Neural crest cell (in vitro differentiated cells): ENCODE measurements around the gene HTR3D. TPM values are rescaled to one million over a fixed set of nuclear protein-coding genes. Genes with fewer than 3 reads are reported as not detected.
"Not testable (repeated sequence)": the region's sequence is repeated elsewhere in the genome, so short reads cannot be mapped to it uniquely, and the experiment has no call there.

Experiments used
- DNase-seq: peaks from one replicate; pipeline ENCODE4 v3.0.0; 2021; ENCODE audit warnings: low read depth, mixed read lengths, low spot score
- H3K27ac Mint-ChIP-seq: one replicate; pipeline ENCODE4 v1.8.0; 2021; ENCODE audit warnings: mild to moderate bottlenecking, mixed read lengths; ENCODE audit not compliant: unreplicated experiment
- H3K27me3 Mint-ChIP-seq: 2 replicates; pipeline ENCODE4 v1.8.0; 2021; ENCODE audit warnings: low read depth, mild to moderate bottlenecking, mixed read lengths
- H3K36me3 Mint-ChIP-seq: 2 replicates; pipeline ENCODE4 v1.8.0; 2021; ENCODE audit warnings: low read depth, mild to moderate bottlenecking, mixed read lengths
- H3K4me1 Mint-ChIP-seq: 2 replicates; pipeline ENCODE4 v1.8.0; 2021; ENCODE audit warnings: mixed read lengths
- H3K4me3 Mint-ChIP-seq: one replicate; pipeline ENCODE4 v1.8.0; 2021; ENCODE audit warnings: mild to moderate bottlenecking, mixed read lengths
- H3K9me3 Mint-ChIP-seq: 2 replicates; pipeline ENCODE4 v1.8.0; 2021; ENCODE audit warnings: mixed read lengths
- CTCF ChIP-seq: fragments of 200-600 bp; sonication (generic); conservative IDR thresholded peaks from 2 replicates; pipeline ENCODE4 v1.5.0; 2021; ENCODE audit warnings: antibody characterized with exemption, mild to moderate bottlenecking
- total RNA-seq: library from RNA; stranded (reverse); gene quantifications from 2 replicates; pipeline ENCODE4 v1.2.1, GENCODE V29; 2021

The HTR3D gene
- total RNA-seq, 1 donor from 2014 or later = not detected

DNA sequence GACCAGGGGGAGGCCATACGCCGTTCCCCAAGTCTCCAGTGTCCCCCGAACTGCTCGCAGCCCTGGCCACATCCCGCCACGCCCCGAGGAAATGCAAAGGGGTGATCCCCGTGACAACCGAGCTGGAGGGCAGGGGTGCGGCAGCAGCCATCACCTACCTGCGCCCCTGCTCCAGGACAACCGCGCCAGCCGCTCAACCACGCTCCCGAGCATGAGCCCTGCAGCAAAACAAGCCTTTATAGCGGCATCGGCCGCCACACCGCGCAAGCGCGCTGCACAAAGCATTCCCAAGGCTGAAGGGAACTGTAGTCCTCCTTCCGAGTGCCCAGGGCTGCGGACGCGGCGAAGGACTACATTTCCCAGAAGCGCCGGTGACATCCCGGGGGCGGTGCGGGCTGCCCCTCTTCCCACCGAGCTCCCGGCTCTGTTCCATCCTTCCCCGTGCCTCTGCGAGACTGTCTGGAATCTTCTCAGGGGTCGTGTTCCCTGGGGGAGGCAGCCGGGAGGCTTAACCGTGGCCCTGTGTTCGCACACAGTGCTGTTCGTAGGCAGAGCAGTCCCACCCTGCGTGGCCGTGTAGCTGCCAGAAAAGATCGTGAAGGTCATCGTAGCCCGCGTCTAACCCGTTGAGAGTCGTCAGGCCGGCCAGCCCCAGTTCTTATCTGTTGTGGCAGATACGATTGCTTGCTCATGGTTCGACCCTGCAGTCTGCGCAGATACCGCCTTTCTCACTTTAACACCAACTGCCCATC lies 13.7 kb upstream of the HTR3D start, which contains the start of gene ABCC5:
TSS of gene ABCC5 (minus strand) at position 213 of the 752 bp plus-strand sequence. CDS start 3,492 bp downstream, outside the sequence.
- Mint-ChIP-seq H3K27me3 (peaks cover 6% of the 10 kb centered on the region), H3K27ac (peak within 1 kb of the TSS; percentile 96), H3K4me3 (peak within 1 kb of the TSS; percentile 100), H3K4me1 (peaks cover 35% of the 10 kb centered on the region), H3K36me3 (no peaks in the 10 kb centered on the region), H3K9me3 (no peaks in the 10 kb centered on the region)
- TF ChIP-seq CTCF = peak; percentile 61
- DNase-seq = peak; percentile 84

GRCh38 chr3:184018424-184018973 lies 13.0 kb upstream of the HTR3D start:
- peak overlapping the region; percentile 100 for H3K4me3 Mint-ChIP-seq
- peaks cover 35% of the 10 kb centered on the region for H3K4me1 Mint-ChIP-seq
- H3K27me3 Mint-ChIP-seq = peaks cover 6% of the 10 kb centered on the region
- DNase-seq = no peak
- peak overlapping the region; percentile 62 for H3K27ac Mint-ChIP-seq
- no peaks in the 10 kb centered on the region for H3K9me3 Mint-ChIP-seq
- TF ChIP-seq CTCF = no peak
- H3K36me3 Mint-ChIP-seq = no peaks in the 10 kb centered on the region

DNA sequence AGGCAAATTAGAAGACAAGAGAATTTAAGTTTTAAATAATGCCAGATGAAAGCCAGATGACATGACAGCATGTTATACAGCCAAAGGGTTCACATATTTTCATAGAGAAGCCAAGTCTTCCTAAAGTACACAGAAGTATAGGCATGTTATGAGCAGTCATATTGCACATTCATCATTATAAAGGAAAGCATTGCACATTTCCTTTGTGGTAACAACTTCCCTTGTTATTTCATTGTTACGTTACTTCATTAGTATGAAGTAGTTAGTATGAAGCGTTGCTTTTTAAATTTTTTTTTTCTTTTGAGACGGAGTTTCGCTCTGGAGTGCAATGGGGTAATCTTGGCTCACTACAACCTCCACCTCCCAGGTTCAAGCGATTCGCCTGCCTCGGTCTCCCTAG lies 9.2 kb upstream of the HTR3D start:
- no peaks in the 10 kb centered on the region for H3K9me3 Mint-ChIP-seq
- DNase-seq = no peak
- no peak for TF ChIP-seq CTCF
- H3K27ac Mint-ChIP-seq = no peak overlapping the region
- no peak overlapping the region for H3K4me3 Mint-ChIP-seq
- peaks cover 12% of the 10 kb centered on the region for H3K27me3 Mint-ChIP-seq
- H3K4me1 Mint-ChIP-seq = peaks cover 10% of the 10 kb centered on the region
- H3K36me3 Mint-ChIP-seq = no peaks in the 10 kb centered on the region

GRCh38 chr3:184025256-184025655 lies 6.3 kb upstream of the HTR3D start:
- not testable (repeated sequence) for H3K4me1 Mint-ChIP-seq, H3K27ac Mint-ChIP-seq, H3K9me3 Mint-ChIP-seq, DNase-seq, H3K4me3 Mint-ChIP-seq, H3K36me3 Mint-ChIP-seq
- H3K27me3 Mint-ChIP-seq = peaks cover 12% of the 10 kb centered on the region

DNA sequence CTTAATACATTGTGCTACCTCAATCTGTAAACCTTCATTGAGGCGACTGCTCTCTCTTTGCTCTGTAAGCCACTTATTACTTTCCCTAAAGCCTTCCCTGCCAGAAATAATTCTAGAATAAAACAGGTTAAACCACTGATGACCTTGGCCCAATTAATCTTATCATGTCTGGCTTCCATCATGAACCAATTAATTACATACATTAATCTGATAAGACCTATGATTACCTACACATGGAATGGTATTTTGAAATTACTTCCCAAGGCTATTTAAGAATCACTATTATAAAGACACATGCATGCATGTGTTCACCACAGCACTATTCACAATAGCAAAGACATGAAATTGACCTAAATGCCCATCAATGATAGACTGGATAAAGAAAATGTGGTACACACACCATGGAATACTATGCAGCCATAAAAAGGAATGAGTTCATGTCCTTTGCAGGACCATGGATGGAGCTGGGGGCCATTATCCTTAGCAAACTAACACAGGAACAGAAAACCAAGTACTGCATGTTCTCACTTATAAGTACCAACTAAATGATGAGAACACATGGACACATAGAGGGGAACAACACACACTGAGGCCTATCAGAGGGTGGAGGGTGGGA lies 3.2 kb upstream of the HTR3D start:
- not testable (repeated sequence) for H3K9me3 Mint-ChIP-seq, H3K36me3 Mint-ChIP-seq, H3K4me3 Mint-ChIP-seq, H3K27ac Mint-ChIP-seq, H3K4me1 Mint-ChIP-seq, DNase-seq
- peaks cover 24% of the 10 kb centered on the region for H3K27me3 Mint-ChIP-seq

- H3K9me3 Mint-ChIP-seq = no peaks in the 10 kb centered on the region
- no peak overlapping the region for H3K27ac Mint-ChIP-seq
- H3K36me3 Mint-ChIP-seq = no peaks in the 10 kb centered on the region
- no peak for DNase-seq
- no peaks in the 10 kb centered on the region for H3K4me1 Mint-ChIP-seq
- no peak for TF ChIP-seq CTCF
- peaks cover 28% of the 10 kb centered on the region for H3K27me3 Mint-ChIP-seq
- H3K4me3 Mint-ChIP-seq = no peak overlapping the region
Measured at GRCh38 chr3:184029443-184029842, 2.1 kb upstream of the HTR3D start.
